Measurements from ENCODE around the gene ZGLP1. TPM values are rescaled to one million over a fixed set of nuclear protein-coding genes. Genes with fewer than 3 reads are reported as not detected.

The ZGLP1 gene
- total and polyA plus RNA-seq, 7 donors = 1.1 to 6.0 (median 3.0) TPM; not detected in 1

- Histone ChIP-seq H3K27me3 (peaks cover 0 to 15% (median 0%) of the 10 kb centered on the region in 3 donors), H3K36me3 (no peaks in the 10 kb centered on the region), H3K4me1 (no peaks in the 10 kb centered on the region), H3K4me3 (no peak overlapping the region), H3K27ac (no peak overlapping the region), H3K9me3 (no peaks in the 10 kb centered on the region)
- no peak for DNase-seq
- no peak for TF ChIP-seq POLR2AphosphoS5 (IDR thresholded peaks at IDR 0.05)
- intact Hi-C loops (cut with DNase I) = no loop called here
- 96 to 97% methylated on average over 1 of the region's 1 CpG for WGBS, 2 donors
These were observed 30.7 kb downstream of the ZGLP1 start for GRCh38 chr19:10278935-10279334.

DNA sequence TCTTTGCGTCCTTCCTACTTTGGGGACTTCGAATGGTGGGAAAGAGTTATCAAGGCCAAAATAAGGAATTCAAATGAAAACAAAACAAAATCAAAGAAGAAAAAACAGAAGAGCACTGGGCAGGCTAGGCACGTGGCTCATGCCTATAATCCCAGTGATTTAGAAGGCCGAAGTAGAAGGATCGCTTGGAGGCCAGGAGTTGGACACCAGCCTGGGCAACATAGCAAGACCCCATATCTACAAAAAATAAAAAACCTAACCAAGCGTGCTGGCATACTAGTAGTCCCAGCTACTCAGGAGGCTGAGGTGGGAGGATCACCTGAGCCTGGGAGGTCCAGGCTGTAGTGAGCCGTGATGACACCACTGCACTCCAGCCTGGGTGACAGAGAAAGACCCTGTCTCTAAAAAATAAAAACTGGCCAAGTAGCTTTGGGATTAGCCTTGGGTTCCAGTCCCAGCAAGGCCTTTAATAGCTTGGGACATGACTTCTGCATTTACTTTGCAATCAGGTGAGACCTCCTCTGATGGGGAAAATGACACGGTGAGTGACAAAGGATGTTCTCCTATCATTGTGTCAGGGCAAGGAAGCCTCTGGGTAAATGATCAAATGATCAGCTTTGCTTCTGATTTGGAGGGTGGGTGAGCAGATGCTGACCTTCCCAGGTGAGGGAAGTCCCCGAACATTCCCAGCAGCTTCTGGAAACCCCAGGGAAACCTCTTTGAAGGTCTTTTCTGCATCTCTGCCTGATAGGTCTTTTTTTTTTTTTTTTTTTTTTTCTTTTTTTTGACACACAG is 31.6 kb downstream of the ZGLP1 start:
- H3K9me3 ChIP-seq = no peaks in the 10 kb centered on the region
- WGBS, 2 donors = 91 to 93% methylated on average over 9 of the region's 9 CpGs
- no peaks in the 10 kb centered on the region for H3K36me3 ChIP-seq
- no peak overlapping the region for H3K4me3 ChIP-seq
- intact Hi-C loops (cut with DNase I) = no loop called here
- no peak for DNase-seq
- TF ChIP-seq, protein P1, sequence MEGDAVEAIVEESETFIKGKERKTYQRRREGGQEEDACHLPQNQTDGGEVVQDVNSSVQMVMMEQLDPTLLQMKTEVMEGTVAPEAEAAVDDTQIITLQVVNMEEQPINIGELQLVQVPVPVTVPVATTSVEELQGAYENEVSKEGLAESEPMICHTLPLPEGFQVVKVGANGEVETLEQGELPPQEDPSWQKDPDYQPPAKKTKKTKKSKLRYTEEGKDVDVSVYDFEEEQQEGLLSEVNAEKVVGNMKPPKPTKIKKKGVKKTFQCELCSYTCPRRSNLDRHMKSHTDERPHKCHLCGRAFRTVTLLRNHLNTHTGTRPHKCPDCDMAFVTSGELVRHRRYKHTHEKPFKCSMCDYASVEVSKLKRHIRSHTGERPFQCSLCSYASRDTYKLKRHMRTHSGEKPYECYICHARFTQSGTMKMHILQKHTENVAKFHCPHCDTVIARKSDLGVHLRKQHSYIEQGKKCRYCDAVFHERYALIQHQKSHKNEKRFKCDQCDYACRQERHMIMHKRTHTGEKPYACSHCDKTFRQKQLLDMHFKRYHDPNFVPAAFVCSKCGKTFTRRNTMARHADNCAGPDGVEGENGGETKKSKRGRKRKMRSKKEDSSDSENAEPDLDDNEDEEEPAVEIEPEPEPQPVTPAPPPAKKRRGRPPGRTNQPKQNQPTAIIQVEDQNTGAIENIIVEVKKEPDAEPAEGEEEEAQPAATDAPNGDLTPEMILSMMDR (IDR thresholded peaks at IDR 0.05) = no peak
- TF ChIP-seq POLR2A (IDR thresholded peaks at IDR 0.05) = no peak
- no peak for TF ChIP-seq EP300 (IDR thresholded peaks at IDR 0.05)
- H3K27ac ChIP-seq = no peak overlapping the region
- peaks cover 0 to 8% (median 0%) of the 10 kb centered on the region in 3 donors for H3K27me3 ChIP-seq
- no peaks in the 10 kb centered on the region for H3K4me1 ChIP-seq

DNA sequence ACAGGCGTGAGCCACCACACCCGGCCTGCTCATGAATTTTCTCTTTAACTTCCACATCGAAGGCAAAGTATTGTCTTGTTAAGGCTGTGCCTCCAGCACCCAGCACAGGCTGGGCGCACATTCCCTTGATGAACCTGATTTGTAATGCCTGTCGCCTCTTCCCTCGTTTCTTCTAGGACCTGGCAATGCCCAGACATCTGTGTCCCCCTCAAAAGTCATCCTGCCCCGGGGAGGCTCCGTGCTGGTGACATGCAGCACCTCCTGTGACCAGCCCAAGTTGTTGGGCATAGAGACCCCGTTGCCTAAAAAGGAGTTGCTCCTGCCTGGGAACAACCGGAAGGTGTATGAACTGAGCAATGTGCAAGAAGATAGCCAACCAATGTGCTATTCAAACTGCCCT is 35.0 kb downstream of the ZGLP1 start:
- no peak for DNase-seq
- no peaks in the 10 kb centered on the region for H3K36me3 ChIP-seq
- peaks cover 0 to 19% (median 17%) of the 10 kb centered on the region in 4 donors for H3K4me1 ChIP-seq
- intact Hi-C loops (cut with DNase I) = no loop called here
- H3K27ac ChIP-seq = no peak overlapping the region
- 82 to 92% methylated on average over 10 of the region's 10 CpGs for WGBS, 2 donors
- no peak overlapping the region for H3K4me3 ChIP-seq
- TF ChIP-seq, protein P1 (IDR thresholded peaks at IDR 0.05) = no peak
- no peak for TF ChIP-seq POLR2AphosphoS5 (IDR thresholded peaks at IDR 0.05)
- TF ChIP-seq EP300 (IDR thresholded peaks at IDR 0.05) = no peak
- no peak for TF ChIP-seq POLR2A (IDR thresholded peaks at IDR 0.05)
- H3K27me3 ChIP-seq = peaks cover 14 to 37% (median 22%) of the 10 kb centered on the region in 3 donors
- H3K9me3 ChIP-seq = no peaks in the 10 kb centered on the region

- no peak for TF ChIP-seq POLR2A (IDR thresholded peaks at IDR 0.05)
- no peak for TF ChIP-seq POLR2AphosphoS5 (IDR thresholded peaks at IDR 0.05)
- TF ChIP-seq, protein P1 (IDR thresholded peaks at IDR 0.05) = no peak
- no peak for TF ChIP-seq EP300 (IDR thresholded peaks at IDR 0.05)
- Histone ChIP-seq H3K9me3 (no peaks in the 10 kb centered on the region), H3K27me3 (peaks cover 14 to 30% (median 22%) of the 10 kb centered on the region in 3 donors), H3K4me1 (peaks cover 0 to 20% (median 19%) of the 10 kb centered on the region in 4 donors), H3K36me3 (no peaks in the 10 kb centered on the region), H3K4me3 (peak overlapping the region; percentile 15 to 46 (median 42)), H3K27ac (peak overlapping the region; percentile 66 to 80 (median 70))
- DNase-seq = no peak
- 21 to 22% methylated on average over 12 of the region's 12 CpGs for WGBS, 2 donors
- intact Hi-C loops (cut with DNase I) = no loop called here
These were observed 38.0 kb downstream of the ZGLP1 start for GRCh38 chr19:10271543-10272086.

GRCh38 chr19:10270616-10271394 is 38.8 kb downstream of the ZGLP1 start, which contains the start of gene ICAM1:
Gene ICAM1 (plus strand): TSS chr19:10271120. CDS start chr19:10271160, 40 bp downstream.
- Histone ChIP-seq H3K27me3 (peaks cover 14 to 30% (median 22%) of the 10 kb centered on the region in 3 donors), H3K9me3 (no peaks in the 10 kb centered on the region), H3K27ac (peak within 1 kb of the TSS; percentile 66 to 80 (median 70)), H3K4me3 (peak within 1 kb of the TSS; percentile 15 to 46 (median 42)), H3K4me1 (peaks cover 0 to 20% (median 19%) of the 10 kb centered on the region in 4 donors), H3K36me3 (no peaks in the 10 kb centered on the region)
- TF ChIP-seq POLR2AphosphoS5 (IDR thresholded peaks at IDR 0.05) = peak; percentile 66 to 90 (median 74)
- TF ChIP-seq, protein P1 (IDR thresholded peaks at IDR 0.05) = no peak
- TF ChIP-seq EP300 (IDR thresholded peaks at IDR 0.05) = peak in 2 of 4 donors; percentile 52 to 67
- peak in 1 of 2 donors; percentile 24 for TF ChIP-seq POLR2A (IDR thresholded peaks at IDR 0.05)
- peak; percentile 93 for DNase-seq
- 1 to 3% methylated on average over 51 of the region's 51 CpGs for WGBS, 2 donors
- intact Hi-C loops (cut with DNase I) = no loop called here
